WI38 (cell line): ENCODE data around the gene EFCAB9.
"Not testable (repeated sequence)": the region's sequence is repeated elsewhere in the genome, so short reads cannot be mapped to it uniquely, and the experiment has no call there.

Experiments
- H3K4me3 ChIP-seq: 2 replicates; pipeline ENCODE4 v1.5.1; 2011; ENCODE audit warnings: low read depth, mild to moderate bottlenecking, control low read depth, low read length
- CTCF ChIP-seq: IDR thresholded peaks from 2 replicates; pipeline ENCODE4 v1.5.1; 2012; ENCODE audit warnings: low read depth, mild to moderate bottlenecking, control low read depth, low read length

EFCAB9 gene

DNA sequence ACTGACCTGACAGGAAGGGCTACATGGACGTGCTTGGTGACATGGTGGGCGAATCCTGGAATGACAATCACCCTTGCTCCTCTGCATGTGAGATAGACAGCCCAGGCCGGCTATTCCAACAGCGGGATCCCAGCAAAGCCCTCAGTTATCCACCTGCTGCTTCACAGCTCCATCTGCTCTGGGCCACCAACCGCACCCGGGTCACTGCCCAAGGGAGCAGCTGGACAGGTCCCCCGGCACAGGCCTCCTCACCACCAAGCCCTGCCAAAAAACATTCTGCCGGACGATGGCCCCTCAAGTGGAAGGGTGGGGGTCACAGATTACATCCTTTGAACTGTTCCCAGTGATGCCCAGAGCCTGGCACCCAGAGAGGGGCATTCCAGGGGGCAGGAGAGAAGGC is 45.6 kb upstream of the EFCAB9 start:
- no peak overlapping the region for H3K4me3 ChIP-seq
- TF ChIP-seq CTCF = no peak

DNA sequence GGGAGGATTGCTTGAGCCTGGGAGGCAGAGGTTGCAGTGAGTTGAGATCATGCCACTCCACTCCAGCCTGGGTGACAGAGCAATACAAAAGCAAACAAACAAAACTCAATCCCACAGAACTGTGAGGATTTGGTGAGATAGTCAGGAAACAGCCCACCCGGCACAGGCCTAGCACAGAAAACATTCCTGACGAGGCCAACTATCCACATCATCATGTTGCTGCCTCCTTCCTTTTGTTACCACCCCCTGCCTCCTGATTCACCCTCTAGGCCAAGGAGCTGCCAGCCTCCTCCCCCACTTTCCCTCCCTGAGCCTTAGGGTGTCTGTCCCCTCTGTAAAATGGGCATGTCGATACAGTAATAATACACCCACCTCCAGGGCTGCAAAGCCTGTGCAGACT is 44.9 kb upstream of the EFCAB9 start:
- no peak for TF ChIP-seq CTCF
- H3K4me3 ChIP-seq = no peak overlapping the region

DNA sequence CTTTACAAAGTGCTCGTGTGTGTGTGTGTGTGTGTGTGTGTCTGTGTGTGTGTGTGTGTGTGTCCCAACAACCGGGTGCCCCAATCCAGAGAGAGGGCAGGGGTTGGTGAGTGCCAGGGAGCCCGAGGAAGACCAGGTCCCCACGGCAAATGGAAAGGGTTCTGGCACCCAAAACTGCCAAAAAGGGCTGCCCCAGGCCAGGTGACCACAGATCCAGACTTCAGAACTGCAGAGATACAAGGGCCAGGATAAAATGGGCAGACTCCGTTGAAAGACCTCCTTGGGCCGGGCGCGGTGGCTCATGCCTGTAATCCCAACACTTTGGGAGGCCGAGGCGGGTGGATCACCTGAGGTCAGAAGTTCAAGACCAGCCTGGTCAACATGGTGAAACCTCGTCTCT is 44.5 kb upstream of the EFCAB9 start:
- not testable (repeated sequence) for H3K4me3 ChIP-seq

GRCh38 chr5:172150514-172151425 is 43.2 kb upstream of the EFCAB9 start:
- TF ChIP-seq CTCF = no peak
- H3K4me3 ChIP-seq = no peak overlapping the region

DNA sequence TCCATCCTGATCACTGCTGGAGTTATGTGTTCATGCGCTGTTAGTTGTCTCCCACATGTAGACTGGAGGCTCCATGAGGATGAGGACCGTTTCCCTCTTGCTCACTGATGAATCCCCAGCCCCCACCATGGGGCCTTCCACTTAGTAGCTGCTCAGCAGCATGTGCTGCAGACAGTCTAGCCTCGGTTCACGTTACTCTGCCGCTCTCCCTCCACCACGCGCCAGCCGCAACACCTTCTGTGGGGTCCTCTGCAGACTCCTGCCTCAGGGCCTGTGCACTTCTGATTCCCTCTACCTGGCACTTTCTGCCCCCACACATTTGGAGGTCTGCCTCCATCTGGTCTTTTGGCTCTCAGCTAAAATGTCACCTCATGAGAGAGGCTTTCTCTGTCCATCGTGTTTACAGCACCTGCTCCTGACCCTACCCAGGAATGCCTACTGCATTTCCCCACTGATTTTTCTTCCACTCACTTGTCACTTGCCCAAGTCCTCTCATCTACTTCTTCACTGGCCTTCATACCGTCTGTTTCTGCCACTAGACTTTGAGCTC is 42.2 kb upstream of the EFCAB9 start:
- no peak for TF ChIP-seq CTCF
- no peak overlapping the region for H3K4me3 ChIP-seq

DNA sequence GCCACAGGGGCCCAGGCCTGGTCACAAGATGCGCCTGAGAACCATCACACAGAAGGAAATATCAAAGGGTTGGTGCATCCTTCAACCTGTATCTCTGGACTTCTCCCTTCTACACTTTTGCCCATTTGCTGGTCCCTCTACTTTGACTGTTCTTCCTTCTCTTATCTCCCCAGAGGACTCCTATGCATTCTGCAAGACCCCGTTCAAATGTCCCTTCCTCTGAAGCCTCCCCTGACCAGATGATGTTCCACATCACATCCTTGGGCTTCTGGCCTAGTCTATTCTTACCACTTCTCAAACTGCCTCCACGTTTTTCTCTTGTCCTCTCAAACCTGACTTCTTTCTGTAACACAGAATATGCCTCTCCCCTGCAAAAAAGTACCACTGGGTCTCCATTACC is 40.3 kb upstream of the EFCAB9 start:
- no peak for TF ChIP-seq CTCF
- H3K4me3 ChIP-seq = no peak overlapping the region

GRCh38 chr5:172155101-172155500 is 38.9 kb upstream of the EFCAB9 start:
- not testable (repeated sequence) for H3K4me3 ChIP-seq

DNA sequence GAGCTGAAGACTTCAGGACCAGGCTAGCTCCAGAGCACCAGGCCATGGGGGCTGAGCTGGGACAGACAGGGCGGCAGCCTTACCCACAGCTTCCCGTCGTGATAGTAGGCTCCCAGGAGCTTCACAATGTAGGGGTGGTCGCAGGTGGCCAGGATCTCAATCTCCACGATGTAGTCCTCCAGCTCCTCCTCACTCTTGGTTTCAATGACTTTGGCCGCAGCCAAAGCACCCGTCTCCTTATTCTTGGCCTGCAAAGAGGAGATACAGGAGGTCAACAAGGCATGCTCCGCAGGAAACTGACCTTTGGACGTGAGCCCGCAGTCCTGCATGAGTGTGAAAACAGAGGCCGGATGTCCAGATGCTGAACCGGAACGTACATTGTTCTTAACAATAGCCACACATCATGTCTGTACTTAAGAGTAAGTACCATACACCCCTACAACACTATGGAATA is 37.4 kb upstream of the EFCAB9 start:
- no peak for TF ChIP-seq CTCF
- no peak overlapping the region for H3K4me3 ChIP-seq
